HG02642 (cell line): ENCODE results near the gene CH25H.
A peak's percentile ranks its signal among the peaks of the same experiment; 100 is the strongest.
"Not testable (repeated sequence)": the region's sequence is repeated elsewhere in the genome, so short reads cannot be mapped to it uniquely, and the experiment has no call there.

Source experiments
- ATAC-seq: cut with Tn5 transposase; IDR thresholded peaks from one replicate; pipeline ENCODE4 v1.9.1; 2021; ENCODE audit warnings: mild to moderate bottlenecking; ENCODE audit not compliant: unreplicated experiment, poor library complexity

CH25H gene

GRCh38 chr10:89204621-89205185, 2.4 kb downstream of the CH25H start:
- ATAC-seq: no peak

GRCh38 chr10:89203237-89203636, 3.9 kb downstream of the CH25H start:
- ATAC-seq: no peak

- ATAC-seq: no peak
Observed at GRCh38 chr10:89202033-89202425, 5.1 kb downstream of the CH25H start.

DNA sequence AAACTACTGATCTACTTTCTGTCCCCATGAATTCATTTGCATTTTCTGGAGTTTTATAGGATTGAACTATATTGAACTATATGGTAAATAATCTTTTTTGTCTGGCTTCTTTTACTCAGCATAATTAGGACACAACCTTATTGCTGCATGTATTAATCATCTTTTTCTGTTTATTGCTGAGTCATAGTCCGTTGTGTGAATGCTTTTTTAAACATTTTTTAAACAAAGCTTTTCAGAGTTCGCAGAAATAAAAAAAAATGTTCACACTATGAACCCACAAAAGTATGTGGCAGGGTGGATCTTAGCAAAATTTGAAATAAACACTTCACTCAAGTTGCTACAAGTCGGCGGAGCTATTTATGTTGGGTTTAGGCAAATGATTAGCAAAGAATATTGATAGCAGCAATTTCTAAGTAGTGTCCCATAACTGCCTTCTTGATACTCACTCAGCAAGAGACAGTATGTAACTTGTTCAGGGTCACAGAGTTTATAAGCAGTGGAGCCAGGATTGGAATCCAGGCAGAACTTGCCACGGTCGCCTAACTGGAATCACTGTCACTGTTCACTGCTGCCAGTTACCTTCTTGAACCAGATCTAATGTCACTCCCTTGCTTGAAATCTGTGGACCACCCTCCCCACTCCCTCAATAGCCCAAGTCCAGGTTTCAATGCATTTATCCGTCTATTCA, 5.6 kb downstream of the CH25H start:
- no peak for ATAC-seq

DNA sequence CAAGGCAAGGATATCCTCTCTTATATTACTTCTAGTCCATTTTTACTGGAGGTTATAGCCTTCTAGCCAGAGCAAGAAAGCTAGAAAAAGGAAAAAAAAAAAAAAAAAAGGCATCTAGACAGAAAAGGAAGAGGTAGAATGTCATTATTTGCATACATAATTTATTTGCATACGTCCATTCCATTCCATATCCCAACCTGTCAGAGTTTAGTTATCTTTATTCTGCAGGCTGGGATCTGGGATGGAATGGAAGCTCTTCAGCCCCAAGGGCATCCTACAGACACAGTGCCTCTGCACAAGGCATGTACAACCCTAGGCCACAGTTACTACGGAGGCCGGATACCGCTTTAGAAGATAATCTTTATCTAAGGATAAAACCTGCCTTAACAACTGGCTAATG, 9.6 kb downstream of the CH25H start:
- no peak for ATAC-seq

DNA sequence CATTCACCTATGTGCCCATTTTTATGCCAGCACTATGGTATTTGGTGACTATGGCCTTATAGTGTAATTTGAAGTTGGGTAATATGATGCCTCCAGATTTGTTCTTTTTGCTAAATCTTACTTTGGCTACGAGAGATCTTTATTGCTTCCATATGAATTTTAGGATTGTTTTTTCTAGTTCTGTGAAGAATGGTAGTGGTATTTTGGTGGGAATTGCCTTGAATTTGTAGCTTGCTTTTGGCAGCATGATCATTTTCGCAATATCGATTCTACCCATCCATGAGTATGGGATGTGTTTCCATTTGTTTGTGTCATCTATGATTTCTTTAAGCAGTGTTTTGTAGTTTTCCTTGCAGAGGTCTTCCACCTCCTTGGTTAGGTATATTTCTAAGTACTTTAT, 15.8 kb downstream of the CH25H start:
- ATAC-seq: not testable (repeated sequence)

DNA sequence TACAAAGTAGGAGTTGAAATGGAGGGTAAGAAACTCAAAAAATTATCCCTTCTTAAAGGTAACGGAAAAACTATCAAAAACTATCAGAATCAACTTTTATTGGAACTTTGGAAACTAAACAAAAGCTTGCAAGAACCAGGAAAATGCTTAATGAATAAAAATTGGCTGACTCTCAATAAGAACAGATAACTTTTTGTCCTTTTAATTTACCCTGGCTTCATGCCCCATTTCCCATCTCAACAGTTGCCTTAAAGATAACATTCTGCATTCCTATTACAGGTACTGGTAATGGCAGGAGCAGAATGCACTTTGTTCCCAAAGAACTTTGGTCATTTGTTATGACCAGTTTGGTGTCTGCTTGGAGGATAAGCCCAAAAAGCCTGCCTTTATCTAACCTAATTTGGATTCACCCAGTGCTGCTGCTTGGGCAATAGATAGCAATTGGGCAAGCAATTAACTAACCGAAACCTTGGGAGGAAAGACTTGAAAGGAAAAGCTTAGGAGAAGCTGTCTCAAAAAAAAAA, 17.8 kb downstream of the CH25H start:
- ATAC-seq: no peak

DNA sequence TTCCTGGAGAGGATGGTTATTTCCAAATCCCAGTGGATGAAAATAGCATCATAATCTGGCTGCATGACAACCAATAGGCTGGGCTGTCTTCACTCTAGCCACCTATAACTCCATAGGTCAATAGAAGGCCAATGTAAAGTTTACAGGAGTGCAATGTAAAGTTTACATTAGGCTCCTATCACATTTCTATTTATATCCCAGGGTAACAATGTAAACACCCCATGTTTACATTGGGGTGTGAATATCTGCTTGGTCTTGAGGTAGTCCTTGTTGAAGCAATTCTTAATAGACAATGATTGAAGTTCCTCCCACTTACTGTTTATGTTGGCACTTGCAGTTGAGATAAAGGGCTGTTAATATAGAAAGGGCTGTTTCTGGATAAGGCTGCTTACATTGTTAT, 21.5 kb downstream of the CH25H start:
- ATAC-seq: no peak

- ATAC-seq: no peak
Observed at GRCh38 chr10:89184638-89185037, 22.5 kb downstream of the CH25H start.

- no peak for ATAC-seq
Observed at GRCh38 chr10:89183571-89183970, 23.5 kb downstream of the CH25H start.

- ATAC-seq: no peak
Observed at GRCh38 chr10:89182894-89183293, 24.2 kb downstream of the CH25H start.

DNA sequence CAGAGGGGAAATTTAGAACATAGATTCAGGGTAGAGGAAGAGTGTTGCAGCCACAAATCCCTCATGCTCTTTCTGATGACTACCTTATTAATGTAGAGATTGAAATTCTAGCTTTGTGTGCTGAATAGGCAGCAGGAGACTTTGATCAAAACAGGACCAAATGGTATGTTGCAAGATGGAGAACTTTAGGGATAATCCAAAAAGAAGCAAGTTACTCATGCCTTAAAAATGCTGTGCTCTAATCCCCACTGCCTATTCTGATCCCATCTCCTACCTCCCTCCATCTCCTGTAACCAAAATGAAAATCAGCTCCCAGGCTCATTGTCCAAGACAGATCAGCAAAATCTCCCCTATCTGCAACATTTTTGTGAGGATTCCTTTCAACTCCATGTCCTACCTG, 31.3 kb downstream of the CH25H start:
- no peak for ATAC-seq

DNA sequence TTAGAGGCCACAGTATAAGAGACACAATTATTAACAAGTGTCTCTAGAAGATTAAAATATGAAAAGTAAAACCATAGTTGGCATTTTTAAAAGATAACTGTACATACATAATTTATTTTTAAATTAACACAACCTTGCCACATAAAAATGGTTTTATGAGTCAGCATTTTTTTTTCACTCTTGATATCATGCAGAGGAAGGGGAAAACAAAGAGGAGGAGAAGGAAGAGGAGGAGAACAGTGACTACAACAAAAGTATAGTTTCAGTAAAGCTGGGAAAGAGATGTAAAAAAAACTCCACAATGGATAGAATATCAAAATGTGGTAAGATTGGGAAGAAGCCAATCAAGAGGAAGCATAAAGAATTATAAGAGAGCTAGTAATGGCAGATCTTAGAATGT, 34.0 kb downstream of the CH25H start:
- no peak for ATAC-seq

DNA sequence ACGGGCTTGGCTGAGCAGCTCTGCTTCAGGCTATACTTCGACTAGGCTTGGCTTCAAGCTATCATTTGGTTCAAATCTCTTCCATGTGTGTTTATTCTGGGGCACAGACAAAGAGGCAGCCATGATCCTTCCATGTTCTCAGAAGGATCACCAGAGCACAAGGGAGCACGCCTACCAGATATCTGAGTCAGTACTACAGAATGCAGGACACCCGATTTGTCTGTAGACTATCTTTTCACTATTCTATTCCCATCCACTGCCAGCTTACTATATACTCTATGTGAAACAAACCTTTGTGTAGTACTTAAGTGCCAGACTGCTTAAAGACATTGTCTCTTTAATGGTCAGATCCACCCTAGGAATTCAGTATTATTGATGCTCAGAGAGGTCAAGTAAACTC, 35.1 kb downstream of the CH25H start:
- no peak for ATAC-seq

DNA sequence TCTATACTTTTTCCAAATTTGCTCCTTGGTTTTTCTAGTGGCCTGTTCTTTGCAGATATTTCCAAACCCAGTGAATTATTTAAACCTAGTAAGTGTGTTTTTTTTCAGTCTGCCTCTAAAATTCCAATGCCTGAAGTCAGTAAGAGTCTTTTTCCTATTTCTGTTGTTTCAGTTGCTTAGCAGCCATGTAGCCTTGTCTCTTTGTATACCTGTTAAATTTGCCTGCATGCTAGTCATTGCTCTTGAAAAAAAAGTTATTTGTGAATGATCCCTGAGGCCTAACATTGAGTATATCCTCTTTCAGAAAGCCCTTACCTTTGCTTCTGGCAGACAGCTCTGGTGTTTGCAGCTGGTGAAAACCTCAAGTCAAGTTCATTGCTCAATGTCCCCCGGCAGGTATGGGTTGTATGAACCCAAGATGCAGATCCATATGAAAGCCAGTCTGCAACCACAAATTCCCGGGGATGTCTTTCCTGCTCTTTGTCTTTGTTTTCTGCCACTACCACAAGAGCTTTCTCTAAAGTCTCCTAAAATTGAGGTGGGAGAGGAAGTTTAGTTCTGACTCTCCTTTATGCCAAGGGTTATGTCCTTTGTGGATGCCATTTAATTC, 35.7 kb downstream of the CH25H start:
- no peak for ATAC-seq

DNA sequence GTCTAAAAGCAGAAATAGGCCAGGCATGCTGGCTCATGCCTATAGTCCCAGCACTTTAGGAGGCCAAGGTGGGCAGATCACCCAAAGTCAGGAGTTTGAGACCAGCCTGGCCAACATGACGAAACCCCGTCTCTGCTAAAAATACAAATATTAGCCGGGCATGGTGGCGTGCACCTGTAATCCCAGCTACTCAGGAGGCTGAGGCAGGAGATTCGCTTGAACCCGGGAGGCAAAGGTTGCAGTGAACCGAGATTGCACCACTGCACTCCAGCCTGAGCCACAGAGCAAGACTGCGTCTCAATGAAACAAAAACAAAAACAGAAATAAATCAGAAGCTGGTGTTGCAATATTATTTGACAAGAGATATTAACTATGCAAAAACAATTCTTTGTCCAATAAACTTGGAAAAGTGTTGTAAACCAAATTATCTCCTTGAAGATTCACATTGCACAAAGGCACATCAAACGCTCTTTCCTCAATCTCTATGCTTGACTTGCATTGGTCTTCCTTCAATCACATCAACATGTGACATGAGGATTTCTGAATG, 38.7 kb downstream of the CH25H start:
- not testable (repeated sequence) for ATAC-seq

GRCh38 chr10:89167915-89168314, 39.2 kb downstream of the CH25H start:
- ATAC-seq: no peak

DNA sequence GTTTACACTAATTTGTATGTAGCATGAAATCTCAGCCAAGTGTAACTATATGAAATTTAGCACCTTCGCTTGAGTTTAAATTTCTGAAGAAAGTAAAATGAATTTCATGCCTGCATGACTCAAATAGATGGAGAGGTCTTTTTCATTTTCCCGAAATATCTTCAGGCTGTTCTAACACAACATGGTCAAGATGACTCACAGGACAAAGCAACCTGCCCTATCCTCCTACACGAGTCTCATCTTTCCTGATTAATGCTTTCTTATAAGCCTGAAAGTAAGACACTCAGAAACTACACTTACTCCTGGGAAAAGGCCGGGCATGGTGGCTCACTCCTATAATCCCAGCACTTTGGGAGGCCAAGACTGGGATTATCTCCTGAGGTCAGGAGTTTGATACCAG, 41.2 kb downstream of the CH25H start:
- no peak for ATAC-seq

GRCh38 chr10:89164920-89165319, 42.2 kb downstream of the CH25H start:
- ATAC-seq: no peak

- ATAC-seq: peak; percentile 31
Observed at GRCh38 chr10:89164080-89164479, 43.0 kb downstream of the CH25H start.

DNA sequence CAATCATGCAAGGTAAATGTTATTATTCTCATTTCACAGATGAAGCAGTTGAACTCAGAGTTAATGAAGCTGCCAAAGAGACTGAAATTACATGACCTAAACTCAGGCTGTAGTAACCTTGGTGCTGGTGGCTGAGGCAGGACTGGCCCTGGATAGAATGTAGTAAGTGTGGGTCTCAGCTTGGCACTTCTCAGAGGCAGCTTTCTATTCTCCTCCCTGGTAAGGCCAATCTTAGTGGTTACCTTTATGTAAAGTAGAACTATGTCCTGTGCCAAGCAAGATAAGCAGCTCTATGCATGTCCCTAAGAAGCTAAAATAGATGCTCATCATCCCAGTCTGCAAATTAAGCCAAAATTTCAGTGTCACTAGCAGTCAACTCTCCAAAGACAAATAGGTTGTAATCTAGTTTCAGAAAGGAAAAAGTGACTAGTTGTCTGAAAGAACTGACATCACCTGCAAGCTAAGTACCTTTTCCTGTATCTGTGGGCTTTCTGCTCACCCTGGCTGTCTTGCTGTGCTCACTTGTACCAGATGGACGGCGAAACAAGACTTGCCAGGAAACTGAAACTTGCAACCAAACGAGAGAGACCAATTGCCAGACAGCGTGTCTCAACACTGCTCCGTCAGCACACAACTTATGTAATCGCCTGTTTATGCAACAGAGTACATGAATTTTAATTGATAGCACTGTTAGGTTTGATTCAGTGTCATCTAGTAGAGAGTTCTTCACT, 43.7 kb downstream of the CH25H start:
- peak; percentile 98 for ATAC-seq
